ENCODE results near the gene ZCCHC17. TPM values are rescaled to one million over a fixed set of nuclear protein-coding genes. Genes with fewer than 3 reads are reported as not detected.
A peak's percentile ranks its signal among the peaks of the same experiment; 100 is the strongest.

Gene ZCCHC17
- total RNA-seq, 5 donors from 2014 or later (not counting 1 experiment from before 2014, with no cell fraction given): 13.5 to 21.5 (median 19.8) TPM

- H3K27me3 Mint-ChIP-seq: no peaks in the 10 kb centered on the region
- H3K4me1 Mint-ChIP-seq: peaks cover 14 to 49% (median 40%) of the 10 kb centered on the region in 3 donors
- ChIA-PET POLR2A (no interaction called here), CTCF (no interaction called here)
- no peak for DNase-seq
- no peaks in the 10 kb centered on the region for H3K9me3 Mint-ChIP-seq
- peak overlapping the region in 1 of 3 donors; percentile 29 for H3K4me3 Mint-ChIP-seq
- H3K36me3 Mint-ChIP-seq: peaks cover 16% of the 10 kb centered on the region
- Histone ChIP-seq H3K27ac (ENCODE audit: low read length) (no peak overlapping the region), H3K4me1 (ENCODE audit: control insufficient read depth in 1 of 2, extremely low read depth in 1 of 2, insufficient read depth in 2 of 2, low read length in 2 of 2) (peaks cover 15 to 35% of the 10 kb centered on the region in 2 experiments), H3K27me3 (replicated peaks in 1 of 2; ENCODE audit: control insufficient read depth in 2 of 2, extremely low read depth in 1 of 2, insufficient read depth in 2 of 2, low read length in 1 of 2) (no peaks in the 10 kb centered on the region), H3K9me3 (no peaks in the 10 kb centered on the region), H3K4me3 (ENCODE audit: control insufficient read depth in 1 of 2, extremely low read depth in 1 of 2, low read length in 1 of 2) (no peak overlapping the region), H3K36me3 (ENCODE audit: control insufficient read depth in 2 of 2, extremely low read depth in 1 of 2, insufficient read depth in 1 of 2, low read length in 1 of 2) (peaks cover 4 to 5% of the 10 kb centered on the region in 2 donors)
- no peak for ATAC-seq (replicated peaks in 1 of 4)
- H3K27ac Mint-ChIP-seq: no peak overlapping the region
- no CpG with 5 or more reads among the region's 1 CpG for WGBS (ENCODE audit: insufficient coverage)
Measured at GRCh38 chr1:31299365-31299764, 2.5 kb downstream of the ZCCHC17 start.

DNA sequence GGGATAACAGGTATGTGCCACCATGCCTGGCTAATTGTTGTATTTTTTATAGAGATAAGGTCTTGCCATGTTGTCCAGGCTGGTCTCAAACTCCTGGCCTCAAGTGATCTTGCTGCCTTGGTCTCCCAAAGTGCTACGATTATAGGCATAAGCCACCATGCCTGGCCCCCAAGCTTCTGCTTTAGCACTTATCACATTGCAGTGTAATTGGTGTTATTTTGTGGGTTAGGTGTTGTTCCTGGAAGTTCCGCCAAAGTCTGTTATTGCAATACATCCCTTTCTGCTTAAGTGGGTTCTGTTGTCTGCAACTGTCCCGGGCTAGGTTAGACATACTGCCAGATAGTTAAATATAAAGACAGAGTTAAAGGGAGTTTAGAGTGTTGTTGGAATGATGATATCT is 3.4 kb downstream of the ZCCHC17 start:
- H3K36me3 Mint-ChIP-seq: peaks cover 11% of the 10 kb centered on the region
- Histone ChIP-seq H3K9me3 (no peaks in the 10 kb centered on the region), H3K4me3 (ENCODE audit: control insufficient read depth in 1 of 2, extremely low read depth in 1 of 2, low read length in 1 of 2) (no peak overlapping the region), H3K4me1 (ENCODE audit: control insufficient read depth in 1 of 2, extremely low read depth in 1 of 2, insufficient read depth in 2 of 2, low read length in 2 of 2) (peaks cover 15 to 29% of the 10 kb centered on the region in 2 experiments), H3K27me3 (replicated peaks in 1 of 2; ENCODE audit: control insufficient read depth in 2 of 2, extremely low read depth in 1 of 2, insufficient read depth in 2 of 2, low read length in 1 of 2) (no peaks in the 10 kb centered on the region), H3K36me3 (ENCODE audit: control insufficient read depth in 2 of 2, extremely low read depth in 1 of 2, insufficient read depth in 1 of 2, low read length in 1 of 2) (peaks cover 4 to 8% of the 10 kb centered on the region in 2 donors), H3K27ac (ENCODE audit: low read length) (no peak overlapping the region)
- H3K9me3 Mint-ChIP-seq: no peaks in the 10 kb centered on the region
- H3K27me3 Mint-ChIP-seq: no peaks in the 10 kb centered on the region
- ChIA-PET CTCF (no interaction called here), POLR2A (interaction anchor here in 1 of 2 donors (0.5 kb wide), 1 partner anchor 806 kb away, joined by 10 read pairs; no protein-coding TSS in a partner anchor)
- H3K4me1 Mint-ChIP-seq: peaks cover 14 to 44% (median 35%) of the 10 kb centered on the region in 3 donors
- no peak overlapping the region for H3K27ac Mint-ChIP-seq
- no peak overlapping the region for H3K4me3 Mint-ChIP-seq
- 100% methylated on average over 1 of the region's 3 CpGs for WGBS (ENCODE audit: insufficient coverage)
- DNase-seq (peak in 9 of 35 experiments; percentile 3 to 33 (median 16)), ATAC-seq (replicated peaks in 1 of 4) (no peak)

DNA sequence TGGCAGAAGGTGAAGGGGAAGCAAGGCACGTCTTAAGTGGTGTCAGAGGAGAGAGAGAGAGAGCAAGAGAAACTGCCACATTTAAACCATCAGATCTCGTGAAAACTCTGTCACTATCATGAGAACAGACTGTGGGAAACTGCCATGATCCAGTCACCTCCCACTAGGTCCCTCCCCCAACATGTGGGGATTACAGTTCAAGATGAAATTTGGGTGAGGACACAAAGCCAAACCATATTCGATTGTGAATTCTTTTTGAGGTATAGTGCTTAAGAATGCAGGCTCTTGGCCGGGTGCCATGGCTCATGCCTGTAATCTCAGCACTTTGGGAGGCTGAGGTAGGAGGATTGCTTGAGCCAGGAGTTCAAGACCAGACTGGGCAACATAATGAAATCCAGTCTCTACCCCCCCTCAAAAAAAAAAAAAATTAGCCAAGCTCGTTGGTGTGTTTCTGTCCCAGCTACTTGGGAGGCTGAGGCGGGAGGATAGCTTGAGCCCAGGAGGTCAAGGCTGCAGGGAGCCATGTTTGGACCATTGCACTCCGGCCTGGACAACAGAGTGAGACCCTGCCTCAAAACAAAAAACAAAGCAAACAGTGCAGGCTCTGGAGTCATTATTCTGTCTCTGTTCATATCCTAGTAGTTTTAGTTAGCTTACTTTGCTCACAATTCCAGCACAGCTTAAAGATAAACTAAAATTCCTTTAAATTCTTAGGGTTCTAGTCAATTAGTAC is 6.0 kb downstream of the ZCCHC17 start:
- WGBS (ENCODE audit: insufficient coverage): 93% methylated on average over 2 of the region's 7 CpGs
- no peaks in the 10 kb centered on the region for H3K27me3 Mint-ChIP-seq
- no peaks in the 10 kb centered on the region for H3K27me3 ChIP-seq (replicated peaks in 1 of 2; ENCODE audit: control insufficient read depth in 2 of 2, extremely low read depth in 1 of 2, insufficient read depth in 2 of 2, low read length in 1 of 2)
- H3K36me3 ChIP-seq (ENCODE audit: control insufficient read depth in 2 of 2, extremely low read depth in 1 of 2, insufficient read depth in 1 of 2, low read length in 1 of 2): peaks cover 4 to 8% of the 10 kb centered on the region in 2 donors
- no peak overlapping the region for H3K27ac ChIP-seq (ENCODE audit: low read length)
- H3K4me3 ChIP-seq (ENCODE audit: control insufficient read depth in 1 of 2, extremely low read depth in 1 of 2, low read length in 1 of 2): no peak overlapping the region
- H3K4me1 Mint-ChIP-seq: peaks cover 14 to 43% (median 33%) of the 10 kb centered on the region in 3 donors
- H3K4me3 Mint-ChIP-seq: no peak overlapping the region
- ChIA-PET CTCF (no interaction called here), POLR2A (interaction anchor here (0.6 kb wide), 2 partner anchors 369 to 960 kb away, joined by 3 read pairs; no protein-coding TSS in a partner anchor)
- peaks cover 20% of the 10 kb centered on the region for H3K36me3 Mint-ChIP-seq
- DNase-seq: no peak
- no peaks in the 10 kb centered on the region for H3K9me3 ChIP-seq
- no peak overlapping the region for H3K27ac Mint-ChIP-seq
- no peak for ATAC-seq (replicated peaks in 1 of 4)
- H3K9me3 Mint-ChIP-seq: no peaks in the 10 kb centered on the region
- peaks cover 2 to 14% of the 10 kb centered on the region in 2 experiments for H3K4me1 ChIP-seq (ENCODE audit: control insufficient read depth in 1 of 2, extremely low read depth in 1 of 2, insufficient read depth in 2 of 2, low read length in 2 of 2)

- H3K27ac Mint-ChIP-seq: no peak overlapping the region
- Histone ChIP-seq H3K36me3 (ENCODE audit: control insufficient read depth in 2 of 2, extremely low read depth in 1 of 2, insufficient read depth in 1 of 2, low read length in 1 of 2) (peaks cover 4 to 22% of the 10 kb centered on the region in 2 donors), H3K9me3 (no peaks in the 10 kb centered on the region), H3K27ac (ENCODE audit: low read length) (no peak overlapping the region), H3K27me3 (replicated peaks in 1 of 2; ENCODE audit: control insufficient read depth in 2 of 2, extremely low read depth in 1 of 2, insufficient read depth in 2 of 2, low read length in 1 of 2) (no peaks in the 10 kb centered on the region), H3K4me1 (ENCODE audit: control insufficient read depth in 1 of 2, extremely low read depth in 1 of 2, insufficient read depth in 2 of 2, low read length in 2 of 2) (no peaks in the 10 kb centered on the region), H3K4me3 (ENCODE audit: control insufficient read depth in 1 of 2, extremely low read depth in 1 of 2, low read length in 1 of 2) (no peak overlapping the region)
- ChIA-PET POLR2A (interaction anchor here in 1 of 2 donors (0.6 kb wide), 1 partner anchor 11 kb away, joined by 4 read pairs; no protein-coding TSS in a partner anchor), CTCF (no interaction called here)
- no peaks in the 10 kb centered on the region for H3K27me3 Mint-ChIP-seq
- WGBS (ENCODE audit: insufficient coverage): no CpG with 5 or more reads among the region's 3 CpGs
- H3K4me3 Mint-ChIP-seq: no peak overlapping the region
- no peak for DNase-seq
- H3K36me3 Mint-ChIP-seq: peaks cover 28% of the 10 kb centered on the region
- no peak for ATAC-seq (replicated peaks in 1 of 4)
- no peaks in the 10 kb centered on the region for H3K9me3 Mint-ChIP-seq
- peaks cover 15 to 24% (median 19%) of the 10 kb centered on the region in 3 donors for H3K4me1 Mint-ChIP-seq
Measured at GRCh38 chr1:31306278-31306677, 9.4 kb downstream of the ZCCHC17 start.

DNA sequence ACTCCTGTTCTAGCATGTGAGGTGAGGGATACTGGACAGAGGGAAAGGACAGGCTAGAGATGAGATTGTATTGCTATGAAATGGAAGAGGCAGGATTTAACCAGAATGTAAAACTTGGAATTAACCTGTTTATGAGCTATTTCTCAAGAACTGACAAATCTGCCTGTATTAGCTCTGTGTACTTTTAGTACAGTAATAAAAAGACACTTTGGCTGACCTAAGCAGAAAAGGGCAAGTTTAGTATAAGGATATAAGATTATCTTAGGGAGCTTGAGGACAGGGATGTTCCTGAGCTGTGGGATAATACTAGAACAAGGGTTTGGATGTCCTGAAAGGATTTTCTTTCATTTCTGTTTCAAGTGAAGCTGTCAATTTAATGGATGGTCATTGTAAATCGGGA is 11.2 kb downstream of the ZCCHC17 start:
- POLR2A ChIA-PET: interaction anchor here (0.5 to 1.2 kb wide), 2 partner anchors 11 to 753 kb away, joined by 6 read pairs; partner anchors contain the start of genes SNRNP40 (in 1 of the 2) and ZCCHC17 (in 1 of the 2)
- no peaks in the 10 kb centered on the region for H3K27me3 ChIP-seq (replicated peaks in 1 of 2; ENCODE audit: control insufficient read depth in 2 of 2, extremely low read depth in 1 of 2, insufficient read depth in 2 of 2, low read length in 1 of 2)
- no peak overlapping the region for H3K27ac ChIP-seq (ENCODE audit: low read length)
- H3K36me3 ChIP-seq (ENCODE audit: control insufficient read depth in 2 of 2, extremely low read depth in 1 of 2, insufficient read depth in 1 of 2, low read length in 1 of 2): peaks cover 0 to 31% of the 10 kb centered on the region in 2 donors
- Mint-ChIP-seq H3K36me3 (peaks cover 36% of the 10 kb centered on the region), H3K9me3 (no peaks in the 10 kb centered on the region), H3K4me3 (no peak overlapping the region), H3K4me1 (peaks cover 13 to 18% (median 13%) of the 10 kb centered on the region in 3 donors), H3K27ac (no peak overlapping the region), H3K27me3 (no peaks in the 10 kb centered on the region)
- no peaks in the 10 kb centered on the region for H3K9me3 ChIP-seq
- CTCF ChIA-PET: no interaction called here
- no peak for DNase-seq
- no peaks in the 10 kb centered on the region for H3K4me1 ChIP-seq (ENCODE audit: control insufficient read depth in 1 of 2, extremely low read depth in 1 of 2, insufficient read depth in 2 of 2, low read length in 2 of 2)
- no CpG with 5 or more reads among the region's 1 CpG for WGBS (ENCODE audit: insufficient coverage)
- no peak for ATAC-seq (replicated peaks in 1 of 4)
- no peak overlapping the region for H3K4me3 ChIP-seq (ENCODE audit: control insufficient read depth in 1 of 2, extremely low read depth in 1 of 2, low read length in 1 of 2)

DNA sequence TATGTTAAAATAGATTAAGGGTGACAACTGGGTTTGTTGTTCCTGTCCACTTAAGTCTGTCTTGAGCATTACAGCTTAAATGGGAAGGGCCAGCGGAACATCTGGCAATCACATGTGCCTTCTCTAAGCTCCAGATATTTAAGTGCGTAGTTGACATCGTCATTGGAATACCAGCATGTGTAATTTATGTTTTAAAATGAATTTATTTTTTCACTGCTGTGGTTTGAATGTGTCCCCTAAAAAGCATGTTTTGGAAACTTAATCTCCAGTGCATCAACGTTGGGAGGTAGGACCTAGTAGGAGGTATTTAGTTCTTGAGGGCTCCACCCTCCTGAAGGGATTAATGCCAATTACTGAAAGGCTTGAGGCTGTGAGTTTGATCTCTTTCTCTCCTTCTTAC is 13.4 kb downstream of the ZCCHC17 start:
- no peak overlapping the region for H3K4me3 Mint-ChIP-seq
- no peaks in the 10 kb centered on the region for H3K27me3 Mint-ChIP-seq
- H3K4me1 Mint-ChIP-seq: peaks cover 4 to 14% (median 11%) of the 10 kb centered on the region in 3 donors
- ATAC-seq (replicated peaks in 1 of 4): no peak
- ChIA-PET CTCF (no interaction called here), POLR2A (interaction anchor here in 1 of 2 donors (0.9 kb wide), 1 partner anchor 12 kb away, joined by 3 read pairs; no protein-coding TSS in a partner anchor)
- no peaks in the 10 kb centered on the region for H3K9me3 Mint-ChIP-seq
- no CpG with 5 or more reads among the region's 4 CpGs for WGBS (ENCODE audit: insufficient coverage)
- H3K27ac Mint-ChIP-seq: no peak overlapping the region
- no peaks in the 10 kb centered on the region for H3K4me1 ChIP-seq (ENCODE audit: control insufficient read depth in 1 of 2, extremely low read depth in 1 of 2, insufficient read depth in 2 of 2, low read length in 2 of 2)
- H3K36me3 Mint-ChIP-seq: peaks cover 57% of the 10 kb centered on the region
- DNase-seq: no peak
- H3K36me3 ChIP-seq (ENCODE audit: control insufficient read depth in 2 of 2, extremely low read depth in 1 of 2, insufficient read depth in 1 of 2, low read length in 1 of 2): peaks cover 0 to 40% of the 10 kb centered on the region in 2 donors
- no peaks in the 10 kb centered on the region for H3K9me3 ChIP-seq
- H3K27me3 ChIP-seq (replicated peaks in 1 of 2; ENCODE audit: control insufficient read depth in 2 of 2, extremely low read depth in 1 of 2, insufficient read depth in 2 of 2, low read length in 1 of 2): no peaks in the 10 kb centered on the region
- no peak overlapping the region for H3K27ac ChIP-seq (ENCODE audit: low read length)
- no peak overlapping the region for H3K4me3 ChIP-seq (ENCODE audit: control insufficient read depth in 1 of 2, extremely low read depth in 1 of 2, low read length in 1 of 2)

Data from T-cell (primary cell).